ENCODE measurements around the gene TIAM2.

DNA sequence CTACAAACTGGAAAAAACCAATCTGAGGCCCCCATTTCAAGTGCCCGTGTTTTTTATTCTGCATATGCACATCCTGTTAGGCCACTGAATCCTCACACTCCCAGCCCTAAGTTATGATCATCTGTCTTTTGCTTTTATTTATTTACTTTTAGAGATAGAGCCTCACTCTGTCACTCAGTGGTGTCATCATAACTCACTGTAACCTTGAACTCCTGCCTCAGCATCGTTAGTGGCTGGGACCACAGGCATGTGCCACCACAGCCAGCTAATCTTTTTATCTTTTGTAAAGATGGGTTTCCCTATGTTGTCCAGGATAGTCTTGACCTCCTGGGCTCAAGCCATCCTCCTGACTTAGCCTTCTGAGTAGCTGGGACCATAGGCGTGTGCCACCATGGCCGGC is 239.1 kb downstream of the TIAM2 start:
- TF ChIP-seq, protein P1, sequence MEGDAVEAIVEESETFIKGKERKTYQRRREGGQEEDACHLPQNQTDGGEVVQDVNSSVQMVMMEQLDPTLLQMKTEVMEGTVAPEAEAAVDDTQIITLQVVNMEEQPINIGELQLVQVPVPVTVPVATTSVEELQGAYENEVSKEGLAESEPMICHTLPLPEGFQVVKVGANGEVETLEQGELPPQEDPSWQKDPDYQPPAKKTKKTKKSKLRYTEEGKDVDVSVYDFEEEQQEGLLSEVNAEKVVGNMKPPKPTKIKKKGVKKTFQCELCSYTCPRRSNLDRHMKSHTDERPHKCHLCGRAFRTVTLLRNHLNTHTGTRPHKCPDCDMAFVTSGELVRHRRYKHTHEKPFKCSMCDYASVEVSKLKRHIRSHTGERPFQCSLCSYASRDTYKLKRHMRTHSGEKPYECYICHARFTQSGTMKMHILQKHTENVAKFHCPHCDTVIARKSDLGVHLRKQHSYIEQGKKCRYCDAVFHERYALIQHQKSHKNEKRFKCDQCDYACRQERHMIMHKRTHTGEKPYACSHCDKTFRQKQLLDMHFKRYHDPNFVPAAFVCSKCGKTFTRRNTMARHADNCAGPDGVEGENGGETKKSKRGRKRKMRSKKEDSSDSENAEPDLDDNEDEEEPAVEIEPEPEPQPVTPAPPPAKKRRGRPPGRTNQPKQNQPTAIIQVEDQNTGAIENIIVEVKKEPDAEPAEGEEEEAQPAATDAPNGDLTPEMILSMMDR (IDR thresholded peaks at IDR 0.05; ENCODE audit: poor library complexity): no peak
- no peak for TF ChIP-seq EZH2 (IDR thresholded peaks at IDR 0.05; ENCODE audit: borderline replicate concordance)
- no peak for TF ChIP-seq EZH2phosphoT487 (IDR thresholded peaks at IDR 0.05; ENCODE audit: low read depth, severe bottlenecking, unreplicated experiment)

All from hepatocyte (in vitro differentiated cells).